Gastroesophageal sphincter (tissue), 4 donors: Measurements from ENCODE around the gene SAMD8. TPM values are rescaled to one million over a fixed set of nuclear protein-coding genes. Genes with fewer than 3 reads are reported as not detected.

ENCODE experiments used
- ATAC-seq: fragments of 150-250 bp; one replicate; pipeline ENCODE4 v1.9.1; 2016; ENCODE audit warnings: mild to moderate bottlenecking, moderate library complexity
- H3K27ac ChIP-seq, 4 donors: fragments of 200-600 bp; sonication (generic) in 3 of 4; 1 replicate in 3 of 4; 2 replicates in 1 of 4; pipeline ENCODE4 v1.5.1; 2016 to 2019
- H3K27me3 ChIP-seq: fragments of 200-600 bp; sonication (generic); one replicate; pipeline ENCODE4 v1.5.1; 2019
- H3K36me3 ChIP-seq, 2 donors: fragments of 200-600 bp; sonication (generic); one replicate each; pipeline ENCODE4 v1.5.1; 2019; ENCODE audit warnings: control low read depth in 1 of 2
- H3K4me1 ChIP-seq, 3 donors: fragments of 200-600 bp; sonication (generic); 1 replicate in 2 of 3; 2 replicates in 1 of 3; pipeline ENCODE4 v1.5.1; 2016 to 2019; ENCODE audit warnings: control low read depth in 2 of 3
- H3K4me3 ChIP-seq, 2 donors: fragments of 200-600 bp; sonication (generic); one replicate each; pipeline ENCODE4 v1.5.1; 2019; ENCODE audit warnings: mild to moderate bottlenecking in 1 of 2, moderate library complexity in 1 of 2
- H3K9me3 ChIP-seq, 3 donors: fragments of 200-600 bp; sonication (generic); one replicate each; pipeline ENCODE4 v1.5.1; 2017 to 2019; ENCODE audit warnings: control low read depth in 2 of 3
- EP300 ChIP-seq: sonication (generic); formaldehyde crosslinking; IDR thresholded peaks from one replicate; pipeline ENCODE4 v1.6.1; 2017; ENCODE audit warnings: antibody characterized with exemption, mild to moderate bottlenecking
- POLR2A ChIP-seq, 2 donors: fragments of 450-650 bp; IDR thresholded peaks; one replicate each; pipeline ENCODE4 v1.6.1; 2017; ENCODE audit warnings: antibody characterized with exemption in 2 of 2, mild to moderate bottlenecking in 2 of 2, moderate library complexity in 1 of 2
- POLR2AphosphoS5 ChIP-seq: sonication (generic); formaldehyde crosslinking; IDR thresholded peaks from one replicate; pipeline ENCODE4 v1.6.1; 2017; ENCODE audit warnings: antibody characterized with exemption
- WGBS, 2 donors: methylation state at CpG; one replicate each; pipeline ENCODE4 v1.1.5; 2018; ENCODE audit warnings: low coverage in 1 of 2; 5-methylcytosine and 5-hydroxymethylcytosine counted together
- total RNA-seq, 4 donors: library from RNA; depleted of rRNA; stranded (reverse); fragments of >200 nt; gene quantifications; one replicate each; pipeline ENCODE4 v1.1.0, GENCODE V29; 2016
- TF ChIP-seq, protein P1 (sequence below), 4 experiments: fragments of 200-600 bp in 2 of 4; fragments of 450-650 bp in 2 of 4; sonication (generic) in 1 of 4; IDR thresholded peaks; one replicate each; pipeline ENCODE4 v1.5.1; 2017 to 2019; ENCODE audit warnings: antibody characterized with exemption in 4 of 4, mild to moderate bottlenecking in 2 of 4, moderate library complexity in 2 of 4

The SAMD8 gene
- total RNA-seq, 4 donors from 2014 or later = 23.2 to 33.8 (median 30.7) TPM

DNA sequence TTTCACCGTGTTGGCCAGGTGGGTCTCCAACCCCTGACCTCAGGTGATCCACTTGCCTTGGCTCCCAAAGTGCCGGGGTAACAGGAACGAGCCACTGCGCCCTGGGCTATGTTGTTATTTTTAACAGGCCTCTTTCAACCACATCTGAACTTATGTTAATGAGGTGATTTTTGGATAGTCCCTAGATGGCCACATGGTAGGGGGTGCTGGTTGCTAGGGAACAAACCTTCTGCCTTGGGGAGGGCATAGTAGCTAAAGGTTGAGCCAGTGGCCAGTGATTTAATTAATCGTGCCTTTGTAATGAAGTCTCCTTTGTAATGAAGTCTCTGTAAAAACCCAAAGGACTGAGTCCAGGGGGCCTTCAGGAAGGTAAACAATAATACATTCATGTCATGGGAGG is 115.2 kb downstream of the SAMD8 start:
- Histone ChIP-seq H3K9me3 (no peaks in the 10 kb centered on the region), H3K36me3 (peaks cover 0 to 56% of the 10 kb centered on the region in 2 donors), H3K27ac (peak overlapping the region; percentile 81 to 94 (median 92)), H3K4me1 (peaks cover 36 to 85% (median 37%) of the 10 kb centered on the region in 3 donors), H3K4me3 (no peak overlapping the region), H3K27me3 (no peaks in the 10 kb centered on the region)
- peak in 1 of 2 donors; percentile 10 for TF ChIP-seq POLR2A (IDR thresholded peaks at IDR 0.05)
- no peak for TF ChIP-seq EP300
- no peak for TF ChIP-seq POLR2AphosphoS5
- WGBS, 2 donors = 56 to 65% methylated on average over 3 to 4 of the region's 5 CpGs
- ATAC-seq = no peak

GRCh38 chr10:75228278-75228677 is 116.8 kb downstream of the SAMD8 start:
- WGBS, 2 donors = 69 to 80% methylated on average over 2 to 3 of the region's 3 CpGs
- no peak for ATAC-seq

GRCh38 chr10:75228834-75229233 is 117.4 kb downstream of the SAMD8 start:
- Histone ChIP-seq H3K9me3 (no peaks in the 10 kb centered on the region), H3K4me1 (peaks cover 27 to 70% (median 36%) of the 10 kb centered on the region in 3 donors), H3K36me3 (peaks cover 0 to 50% of the 10 kb centered on the region in 2 donors), H3K27me3 (no peaks in the 10 kb centered on the region), H3K4me3 (no peak overlapping the region), H3K27ac (peak overlapping the region; percentile 59 to 94 (median 86))
- 33 to 47% methylated on average over 3 to 4 of the region's 4 CpGs for WGBS, 2 donors
- TF ChIP-seq, protein P1, sequence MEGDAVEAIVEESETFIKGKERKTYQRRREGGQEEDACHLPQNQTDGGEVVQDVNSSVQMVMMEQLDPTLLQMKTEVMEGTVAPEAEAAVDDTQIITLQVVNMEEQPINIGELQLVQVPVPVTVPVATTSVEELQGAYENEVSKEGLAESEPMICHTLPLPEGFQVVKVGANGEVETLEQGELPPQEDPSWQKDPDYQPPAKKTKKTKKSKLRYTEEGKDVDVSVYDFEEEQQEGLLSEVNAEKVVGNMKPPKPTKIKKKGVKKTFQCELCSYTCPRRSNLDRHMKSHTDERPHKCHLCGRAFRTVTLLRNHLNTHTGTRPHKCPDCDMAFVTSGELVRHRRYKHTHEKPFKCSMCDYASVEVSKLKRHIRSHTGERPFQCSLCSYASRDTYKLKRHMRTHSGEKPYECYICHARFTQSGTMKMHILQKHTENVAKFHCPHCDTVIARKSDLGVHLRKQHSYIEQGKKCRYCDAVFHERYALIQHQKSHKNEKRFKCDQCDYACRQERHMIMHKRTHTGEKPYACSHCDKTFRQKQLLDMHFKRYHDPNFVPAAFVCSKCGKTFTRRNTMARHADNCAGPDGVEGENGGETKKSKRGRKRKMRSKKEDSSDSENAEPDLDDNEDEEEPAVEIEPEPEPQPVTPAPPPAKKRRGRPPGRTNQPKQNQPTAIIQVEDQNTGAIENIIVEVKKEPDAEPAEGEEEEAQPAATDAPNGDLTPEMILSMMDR (IDR thresholded peaks at IDR 0.05) = no peak
- no peak for TF ChIP-seq POLR2AphosphoS5
- no peak for TF ChIP-seq EP300
- no peak for TF ChIP-seq POLR2A (IDR thresholded peaks at IDR 0.05)
- no peak for ATAC-seq

More at GRCh38 chr10:75228278-75228677, 116.8 kb downstream of the SAMD8 start:
- H3K36me3 ChIP-seq = peaks cover 0 to 54% of the 10 kb centered on the region in 2 donors
- H3K4me1 ChIP-seq = peaks cover 32 to 74% (median 36%) of the 10 kb centered on the region in 3 donors
- TF ChIP-seq POLR2A (IDR thresholded peaks at IDR 0.05) (no peak), EP300 (no peak), POLR2AphosphoS5 (no peak)
- TF ChIP-seq, protein P1 (IDR thresholded peaks at IDR 0.05) = no peak
- H3K27ac ChIP-seq = peak overlapping the region; percentile 59 to 94 (median 86)
- H3K9me3 ChIP-seq = no peaks in the 10 kb centered on the region
- H3K27me3 ChIP-seq = no peaks in the 10 kb centered on the region
- H3K4me3 ChIP-seq = no peak overlapping the region

- no peaks in the 10 kb centered on the region for H3K27me3 ChIP-seq
- H3K4me1 ChIP-seq = peaks cover 18 to 68% (median 24%) of the 10 kb centered on the region in 3 donors
- H3K4me3 ChIP-seq = no peak overlapping the region
- peak overlapping the region in 3 of 4 donors; percentile 46 to 92 (median 81) for H3K27ac ChIP-seq
- TF ChIP-seq EP300 (no peak), POLR2AphosphoS5 (no peak), POLR2A (IDR thresholded peaks at IDR 0.05) (no peak)
- TF ChIP-seq, protein P1 (IDR thresholded peaks at IDR 0.05) = no peak
- ATAC-seq = no peak
- peaks cover 0 to 39% of the 10 kb centered on the region in 2 donors for H3K36me3 ChIP-seq
- WGBS, 2 donors = 75 to 76% methylated on average over 3 of the region's 3 CpGs
- no peaks in the 10 kb centered on the region for H3K9me3 ChIP-seq
Measured at GRCh38 chr10:75229971-75230370, 118.5 kb downstream of the SAMD8 start.

GRCh38 chr10:75230600-75231038 is 119.2 kb downstream of the SAMD8 start:
- Histone ChIP-seq H3K27ac (peak overlapping the region in 3 of 4 donors; percentile 39 to 92 (median 46)), H3K36me3 (peaks cover 0 to 39% of the 10 kb centered on the region in 2 donors), H3K4me3 (no peak overlapping the region), H3K27me3 (no peaks in the 10 kb centered on the region), H3K4me1 (peaks cover 17 to 68% (median 21%) of the 10 kb centered on the region in 3 donors), H3K9me3 (no peaks in the 10 kb centered on the region)
- no peak for TF ChIP-seq POLR2A (IDR thresholded peaks at IDR 0.05)
- TF ChIP-seq EP300 = no peak
- peak; percentile 30 for TF ChIP-seq POLR2AphosphoS5
- TF ChIP-seq, protein P1 (IDR thresholded peaks at IDR 0.05) = peak; percentile 84 to 97 (median 90)
- ATAC-seq = peak; percentile 35
- 19 to 26% methylated on average over 5 of the region's 5 CpGs for WGBS, 2 donors

Other genes starting within 250 kb of the SAMD8 start
- 100 to 1,000 TPM; 199 to 283 (median 249) TPM for gene VDAC2, start 99.1 kb downstream of the SAMD8 start, total RNA-seq
- 10 to 100 TPM; 15.3 to 25.8 (median 21.6) TPM for gene COMTD1, start 124.3 kb downstream of the SAMD8 start, total RNA-seq